Measurements from ENCODE around the gene RASSF7.

The RASSF7 gene

GRCh38 chr11:563812-564578, 3.2 kb downstream of the RASSF7 start:
- no peak for TF ChIP-seq CTCF (IDR thresholded peaks at IDR 0.05; ENCODE audit: low read length, missing control alignments)
- no peak for DNase-seq (ENCODE audit: low read depth)
- no peak overlapping the region for H3K4me3 ChIP-seq (replicated peaks; ENCODE audit: low read depth, low read length)

GRCh38 chr11:565921-566509, 5.2 kb downstream of the RASSF7 start:
- no peak for TF ChIP-seq CTCF (IDR thresholded peaks at IDR 0.05; ENCODE audit: low read length, missing control alignments)
- H3K4me3 ChIP-seq (replicated peaks; ENCODE audit: low read depth, low read length), result no peak overlapping the region
- no peak for DNase-seq (ENCODE audit: low read depth)

- peak overlapping the region; percentile 65 for H3K4me3 ChIP-seq (replicated peaks; ENCODE audit: low read depth, low read length)
- no peak for DNase-seq (ENCODE audit: low read depth)
- TF ChIP-seq CTCF (IDR thresholded peaks at IDR 0.05; ENCODE audit: low read length, missing control alignments), result no peak
Observed at GRCh38 chr11:567011-567628, 6.3 kb downstream of the RASSF7 start.

GRCh38 chr11:567629-568292, 7.0 kb downstream of the RASSF7 start:
- no peak for DNase-seq (ENCODE audit: low read depth)
- TF ChIP-seq CTCF (IDR thresholded peaks at IDR 0.05; ENCODE audit: low read length, missing control alignments), result no peak
- H3K4me3 ChIP-seq (replicated peaks; ENCODE audit: low read depth, low read length), result peak overlapping the region; percentile 65

- H3K4me3 ChIP-seq (replicated peaks; ENCODE audit: low read depth, low read length), result peak overlapping the region; percentile 65
- TF ChIP-seq CTCF (IDR thresholded peaks at IDR 0.05; ENCODE audit: low read length, missing control alignments), result no peak
- DNase-seq (ENCODE audit: low read depth), result peak; percentile 91
Observed at GRCh38 chr11:568306-569157, 7.8 kb downstream of the RASSF7 start.

- H3K4me3 ChIP-seq (replicated peaks; ENCODE audit: low read depth, low read length), result peak overlapping the region; percentile 62
- no peak for DNase-seq (ENCODE audit: low read depth)
- no peak for TF ChIP-seq CTCF (IDR thresholded peaks at IDR 0.05; ENCODE audit: low read length, missing control alignments)
Observed at GRCh38 chr11:569158-569885, 8.6 kb downstream of the RASSF7 start.

Measured in fibroblast of pulmonary artery (primary cell).